Ovary (tissue), 9 donors: ENCODE results near the gene SLX4IP. TPM values are rescaled to one million over a fixed set of nuclear protein-coding genes. Genes with fewer than 3 reads are reported as not detected.

ENCODE experiments used
- DNase-seq, 5 donors: peaks; one replicate each; pipeline ENCODE4 v3.0.0-alpha.2; 2019 to 2020
- H3K27ac ChIP-seq, 2 donors: fragments of 200-600 bp; one replicate each; pipeline versions ENCODE4 v1.5.1 to v1.8.0; 2019 to 2022
- H3K27me3 ChIP-seq: fragments of 200-600 bp; one replicate; pipeline ENCODE4 v1.8.0; 2022
- H3K36me3 ChIP-seq: fragments of 200-600 bp; sonication (generic); one replicate; pipeline ENCODE4 v1.5.1; 2019
- H3K4me1 ChIP-seq: one replicate; pipeline ENCODE4 v1.8.1; 2013; ENCODE audit warnings: mild to moderate bottlenecking, moderate library complexity; ENCODE audit not compliant: insufficient read depth
- H3K4me3 ChIP-seq: fragments of 200-600 bp; sonication (generic); one replicate; pipeline ENCODE4 v1.5.1; 2017
- H3K9me3 ChIP-seq, 2 donors: fragments of 200-600 bp in 1 of 2; sonication (generic) in 1 of 2; one replicate each; pipeline versions ENCODE4 v1.5.1 to v1.8.1; 2013 to 2019; ENCODE audit warnings: mild to moderate bottlenecking in 1 of 2, moderate library complexity in 1 of 2
- CTCF ChIP-seq, 3 donors: fragments of 450-650 bp in 2 of 3; fragments of 200-600 bp in 1 of 3; IDR thresholded peaks; one replicate each; pipeline versions ENCODE4 v1.5.1 to v1.8.0; 2016 to 2022; ENCODE audit warnings: antibody characterized with exemption in 3 of 3, mild to moderate bottlenecking in 1 of 3
- EP300 ChIP-seq: sonication (generic); formaldehyde crosslinking; IDR thresholded peaks from one replicate; pipeline ENCODE4 v1.6.1; 2017; ENCODE audit warnings: antibody characterized with exemption
- POLR2A ChIP-seq: fragments of 450-650 bp; IDR thresholded peaks from one replicate; pipeline ENCODE4 v1.6.1; 2017; ENCODE audit warnings: antibody characterized with exemption, mild to moderate bottlenecking, moderate library complexity
- WGBS, 3 donors: extraction: QIAGEN DNeasy Blood & Tissue Kit in 1 of 3; methylation state at CpG; one replicate each; pipeline versions ENCODE4 v1.1.5 to v1.1.7; 2013 to 2017; 5-methylcytosine and 5-hydroxymethylcytosine counted together
- intact Hi-C, 4 donors: fragments of 100-400 bp; cut with DNase I; formaldehyde crosslinking; loops; one replicate each; pipeline versions ENCODE4 v1.11.0 to v1.15.1; 2022 to 2023
- polyA plus RNA-seq, 2 donors: library from polyadenylated mRNA; stranded (reverse); fragments of 200-250 nt in 1 of 2; fragments of 350-450 nt in 1 of 2; fragmentation: Illumina TruSeq in 1 of 2; extraction: RNeasy Lipid Tissue Mini Kit (QIAGEN cat#74804) in 1 of 2; gene quantifications; one replicate each; pipeline ENCODE4 v1.2.3, GENCODE V29; 2013 to 2014
- total RNA-seq, 7 donors: library from RNA; depleted of rRNA in 2 of 7; stranded (reverse); fragments of >200 nt in 2 of 7; fragmentation: NEBNext Ultra II Directional in 3 of 7; extraction: Animal tissue kit (Norgen Biotek cat#: 25700) in 3 of 7; gene quantifications; one replicate each; pipeline versions ENCODE4 v1.1.0 to v1.2.4, GENCODE V29; 2016 to 2023
- donor health status: DM: no; HTN: no; CAD: no; lungs with moderate emphysema.
- donor health status: DM: no; HTN: no; CAD: no.
- donor health status: Bipolar disorder and iron deficiency.
- donor health status: DM: yes; HTN: yes; CAD: no.
- donor health status: DM: no; HTN: no; CAD: no.
- donor health status: DM: yes; HTN: yes; CAD: no.

SLX4IP gene
- total and polyA plus RNA-seq, 9 donors: 0.98 to 5.1 (median 2.8) TPM

DNA sequence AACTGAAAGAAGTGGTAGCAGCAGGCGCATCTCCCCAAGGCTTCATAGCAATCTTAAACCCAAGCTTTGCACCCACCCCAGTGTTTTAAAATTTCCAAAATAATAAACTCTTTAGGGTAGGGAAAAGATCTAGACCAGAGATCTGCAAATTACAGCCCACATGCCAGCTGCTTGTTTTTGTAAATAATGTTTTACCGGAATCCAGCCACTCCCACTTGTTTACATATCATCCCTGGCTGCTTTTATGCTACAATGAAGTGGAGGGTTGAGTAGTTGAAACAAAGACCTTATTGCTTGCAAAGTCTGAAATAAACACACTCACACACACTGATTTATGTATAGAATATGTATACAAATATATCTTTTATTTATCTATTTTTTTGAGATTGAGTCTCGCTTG is 30.0 kb downstream of the SLX4IP start:
- 54 to 84% (median 69%) methylated on average over 3 of the region's 3 CpGs for WGBS, 3 donors
- Histone ChIP-seq H3K27ac (no peak overlapping the region), H3K4me1 (peaks cover 8% of the 10 kb centered on the region), H3K27me3 (no peaks in the 10 kb centered on the region), H3K4me3 (no peak overlapping the region), H3K36me3 (no peaks in the 10 kb centered on the region), H3K9me3 (no peaks in the 10 kb centered on the region)
- TF ChIP-seq EP300: no peak
- no peak for TF ChIP-seq POLR2A
- TF ChIP-seq CTCF (IDR thresholded peaks at IDR 0.05): no peak
- no peak for DNase-seq
- intact Hi-C loops: no loop called here

DNA sequence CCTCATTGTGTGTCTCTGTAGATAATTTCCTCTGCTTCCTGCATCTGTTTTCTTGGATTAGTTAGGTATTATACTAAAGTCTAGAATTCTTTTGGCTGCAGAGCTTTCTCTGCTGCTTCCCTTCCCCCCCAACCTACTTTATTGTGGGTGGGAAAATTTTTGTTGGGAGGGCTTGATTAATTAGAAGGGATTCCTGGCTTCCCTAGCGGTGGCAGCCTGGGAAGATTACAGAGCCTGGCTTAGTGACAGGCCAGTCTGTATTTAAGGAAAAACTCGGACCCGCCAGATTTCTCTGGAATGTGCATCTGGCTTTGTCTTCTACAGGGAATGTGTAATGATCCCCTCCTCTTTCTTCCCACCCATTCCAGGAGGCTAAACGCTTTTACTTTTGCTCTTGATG is 31.2 kb downstream of the SLX4IP start:
- no peak for DNase-seq
- peaks cover 8% of the 10 kb centered on the region for H3K4me1 ChIP-seq
- no peak overlapping the region for H3K4me3 ChIP-seq
- no peak for TF ChIP-seq POLR2A
- no peak for TF ChIP-seq CTCF (IDR thresholded peaks at IDR 0.05)
- no peak for TF ChIP-seq EP300
- intact Hi-C loops: no loop called here
- no peaks in the 10 kb centered on the region for H3K36me3 ChIP-seq
- 1 to 5% (median 2%) methylated on average over 4 of the region's 4 CpGs for WGBS, 3 donors
- peak overlapping the region in 1 of 2 donors; percentile 51 for H3K27ac ChIP-seq
- no peaks in the 10 kb centered on the region for H3K27me3 ChIP-seq
- H3K9me3 ChIP-seq: no peaks in the 10 kb centered on the region

DNA sequence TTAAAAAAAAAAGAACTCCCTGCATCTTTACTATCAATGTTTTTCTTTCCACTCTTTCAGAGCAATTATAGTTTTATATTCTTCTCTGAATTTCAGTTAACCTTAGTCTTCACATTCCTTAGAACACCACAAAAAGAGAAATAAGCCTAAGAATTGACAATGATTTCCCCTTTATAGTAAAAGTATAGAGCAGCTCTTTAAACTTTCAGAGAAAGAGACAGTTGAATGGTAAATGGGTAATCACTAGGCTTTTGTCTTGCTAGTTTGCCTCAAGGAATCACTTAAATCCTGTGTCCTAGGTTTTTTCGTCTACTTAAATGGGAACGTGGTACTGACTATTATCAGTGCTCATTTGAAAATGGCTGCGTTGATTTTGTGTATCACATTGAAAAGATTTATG is 31.8 kb downstream of the SLX4IP start:
- intact Hi-C loops: no loop called here

GRCh38 chr20:10467681-10468339 is 32.7 kb downstream of the SLX4IP start:
- no peaks in the 10 kb centered on the region for H3K27me3 ChIP-seq
- intact Hi-C loops: no loop called here
- H3K4me3 ChIP-seq: no peak overlapping the region
- no peak for TF ChIP-seq POLR2A
- TF ChIP-seq EP300: no peak
- no peak for TF ChIP-seq CTCF (IDR thresholded peaks at IDR 0.05)
- H3K36me3 ChIP-seq: no peaks in the 10 kb centered on the region
- no peak overlapping the region for H3K27ac ChIP-seq
- H3K9me3 ChIP-seq: no peaks in the 10 kb centered on the region
- no peak for DNase-seq
- 8 to 20% (median 12%) methylated on average over 3 of the region's 3 CpGs for WGBS, 3 donors
- H3K4me1 ChIP-seq: peaks cover 8% of the 10 kb centered on the region

More for the DNA sequence above, 31.8 kb downstream of the SLX4IP start:
- Histone ChIP-seq H3K27ac (peak overlapping the region in 1 of 2 donors; percentile 51), H3K4me3 (no peak overlapping the region), H3K27me3 (no peaks in the 10 kb centered on the region), H3K36me3 (no peaks in the 10 kb centered on the region), H3K9me3 (no peaks in the 10 kb centered on the region), H3K4me1 (peaks cover 8% of the 10 kb centered on the region)
- 7 to 13% (median 9%) methylated on average over 3 of the region's 3 CpGs for WGBS, 3 donors
- TF ChIP-seq EP300 (no peak), CTCF (IDR thresholded peaks at IDR 0.05) (no peak), POLR2A (no peak)
- no peak for DNase-seq
